ENCODE data around the gene LRRN2. TPM values are rescaled to one million over a fixed set of nuclear protein-coding genes. Genes with fewer than 3 reads are reported as not detected.

Gene LRRN2
- total and polyA plus RNA-seq, 2 experiments from 2014 or later, result 0.74 to 2.6 TPM

GRCh38 chr1:204676043-204676442 is 9.5 kb downstream of the LRRN2 start:
- Mint-ChIP-seq H3K9me3 (no peaks in the 10 kb centered on the region), H3K36me3 (ENCODE audit: low read depth) (no peaks in the 10 kb centered on the region; the same call in 1 of the 3 replicates), H3K27me3 (ENCODE audit: insufficient read depth, low read depth, poor library complexity) (peaks cover 2% of the 10 kb centered on the region), H3K4me3 (no peak overlapping the region), H3K27ac (no peak overlapping the region), H3K4me1 (peaks cover 18% of the 10 kb centered on the region)
- TF ChIP-seq EZH2phosphoT487 (IDR thresholded peaks at IDR 0.05; ENCODE audit: unreplicated experiment), result no peak
- Histone ChIP-seq H4K20me1 (replicated peaks; ENCODE audit: insufficient read depth) (no peaks in the 10 kb centered on the region), H3K4me1 (ENCODE audit: insufficient read depth) (no peaks in the 10 kb centered on the region; the same call in 1 of the 2 replicates), H2AFZ (no peak overlapping the region), H3K4me2 (no peak overlapping the region), H3K36me3 (ENCODE audit: insufficient read depth) (no peaks in the 10 kb centered on the region), H3F3A (replicated peaks; ENCODE audit: low read depth) (no peaks in the 10 kb centered on the region), H3K79me2 (replicated peaks; ENCODE audit: insufficient read depth) (no peaks in the 10 kb centered on the region), H3K27ac (ENCODE audit: low read depth) (no peak overlapping the region), H3K27me3 (ENCODE audit: insufficient read depth) (no peaks in the 10 kb centered on the region), H3K4me3 (no peak overlapping the region), H3K9me2 (ENCODE audit: insufficient read depth) (no peaks in the 10 kb centered on the region)
- ATAC-seq (no peak), DNase-seq (ENCODE audit: low spot score) (no peak)

GRCh38 chr1:204673909-204674649 is 11.5 kb downstream of the LRRN2 start:
- Mint-ChIP-seq H3K4me3 (no peak overlapping the region), H3K27ac (no peak overlapping the region)
- H2AFZ ChIP-seq, result no peak overlapping the region
- no peak for TF ChIP-seq EZH2 (IDR thresholded peaks at IDR 0.05; ENCODE audit: low read depth, unreplicated experiment)
- TF ChIP-seq ETS1 (IDR thresholded peaks at IDR 0.05), result no peak
- TF ChIP-seq JUNB (IDR thresholded peaks at IDR 0.05; ENCODE audit: unreplicated experiment), result no peak
- no peak for TF ChIP-seq ZNF114 (CRISPR knock-in tag; IDR thresholded peaks at IDR 0.05)
- TF ChIP-seq ZNF462 (CRISPR knock-in tag; IDR thresholded peaks at IDR 0.05), result no peak
- no peak for TF ChIP-seq NANOG (IDR thresholded peaks at IDR 0.05; ENCODE audit: borderline replicate concordance)
- no peak for TF ChIP-seq CTCF (conservative IDR thresholded peaks at IDR 0.05; ENCODE audit: low read depth in 2 of 2)
- no peak for TF ChIP-seq ZNF331 (CRISPR knock-in tag; IDR thresholded peaks at IDR 0.05; ENCODE audit: low read depth)
- no peak for TF ChIP-seq CREB1 (CRISPR knock-in tag; IDR thresholded peaks at IDR 0.05; ENCODE audit: low read depth)
- TF ChIP-seq STAT1 (IDR thresholded peaks at IDR 0.05; ENCODE audit: unreplicated experiment), result no peak

More at GRCh38 chr1:204673909-204674649, 11.5 kb downstream of the LRRN2 start:
- DNase-seq (ENCODE audit: low spot score) (peak; percentile 67), ATAC-seq (peak; percentile 73)
- H3K9me3 Mint-ChIP-seq, result no peaks in the 10 kb centered on the region
- no peaks in the 10 kb centered on the region for H3K36me3 ChIP-seq (ENCODE audit: insufficient read depth)
- peaks cover 10% of the 10 kb centered on the region for H3K4me1 Mint-ChIP-seq
- H3K4me3 ChIP-seq, result no peak overlapping the region
- H3K9me2 ChIP-seq (ENCODE audit: insufficient read depth), result no peaks in the 10 kb centered on the region
- H3K27ac ChIP-seq (ENCODE audit: low read depth), result no peak overlapping the region
- H3F3A ChIP-seq (replicated peaks; ENCODE audit: low read depth), result no peaks in the 10 kb centered on the region
- H3K4me2 ChIP-seq, result no peak overlapping the region
- no peaks in the 10 kb centered on the region; the same call in 1 of the 2 replicates for H3K4me1 ChIP-seq (ENCODE audit: insufficient read depth)
- H3K36me3 Mint-ChIP-seq (ENCODE audit: low read depth), result no peaks in the 10 kb centered on the region; the same call in 2 of the 3 replicates
- H3K27me3 ChIP-seq (ENCODE audit: insufficient read depth), result no peaks in the 10 kb centered on the region
- peaks cover 2% of the 10 kb centered on the region for H3K27me3 Mint-ChIP-seq (ENCODE audit: insufficient read depth, low read depth, poor library complexity)
- H4K20me1 ChIP-seq (replicated peaks; ENCODE audit: insufficient read depth), result no peaks in the 10 kb centered on the region
- no peaks in the 10 kb centered on the region for H3K79me2 ChIP-seq (replicated peaks; ENCODE audit: insufficient read depth)

All from GM23338 (cell line).